ENCODE data around the gene SLC24A3. TPM values are rescaled to one million over a fixed set of nuclear protein-coding genes. Genes with fewer than 3 reads are reported as not detected.
"Not testable (repeated sequence)": the region's sequence is repeated elsewhere in the genome, so short reads cannot be mapped to it uniquely, and the experiment has no call there.

SLC24A3 gene
- total RNA-seq, 1 donor from 2014 or later = 17.8 TPM

DNA sequence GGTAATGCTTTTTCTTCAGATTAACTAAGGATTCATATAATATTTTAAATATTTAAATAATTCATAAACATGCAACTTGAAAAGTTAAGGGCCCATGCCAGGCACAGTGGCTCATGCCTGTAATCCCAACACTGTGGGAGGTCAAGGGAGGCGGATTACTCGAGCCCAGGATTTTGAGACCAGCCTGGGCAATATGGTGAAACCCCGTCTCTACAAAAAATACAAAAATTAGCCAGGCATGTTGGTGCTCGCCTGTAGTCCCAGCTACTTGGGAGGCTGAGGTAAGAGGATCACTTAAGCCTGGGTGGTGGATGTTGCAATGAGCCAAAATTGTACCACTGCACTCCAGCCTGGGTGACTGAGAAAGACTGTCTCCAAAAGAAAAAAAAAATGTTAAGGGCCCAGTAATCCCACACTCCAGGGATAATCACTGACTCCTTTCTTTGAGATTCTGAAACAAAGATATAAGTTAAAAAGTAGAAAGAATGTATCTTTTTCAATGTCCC is 537.7 kb downstream of the SLC24A3 start:
- no peak for DNase-seq

- no peak for DNase-seq
Observed at GRCh38 chr20:19750907-19751636, 538.6 kb downstream of the SLC24A3 start.

DNA sequence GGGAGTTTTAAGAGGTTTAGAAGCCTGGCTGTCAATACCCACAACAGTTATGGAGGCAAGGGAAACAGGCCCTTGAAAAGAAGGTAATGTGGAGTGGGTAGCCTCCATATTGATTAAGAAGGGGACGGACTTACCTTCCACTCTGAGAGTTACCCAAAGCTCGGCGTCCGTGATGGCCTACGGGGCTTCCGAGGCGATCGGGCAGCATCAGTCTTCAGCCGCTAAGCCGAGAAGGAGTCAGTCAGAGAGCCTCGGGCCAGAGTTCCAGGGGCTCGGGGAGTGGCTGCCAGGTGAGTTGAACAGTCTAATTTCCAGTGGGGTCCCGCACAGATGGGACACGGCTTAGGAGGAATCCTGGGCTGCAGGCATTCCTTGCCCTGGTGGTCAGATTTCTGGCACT is 541.8 kb downstream of the SLC24A3 start:
- DNase-seq = not testable (repeated sequence)

- DNase-seq = no peak
Observed at GRCh38 chr20:19756761-19757486, 544.5 kb downstream of the SLC24A3 start.

GRCh38 chr20:19757487-19758132 is 545.2 kb downstream of the SLC24A3 start:
- peak; percentile 49 for DNase-seq

DNA sequence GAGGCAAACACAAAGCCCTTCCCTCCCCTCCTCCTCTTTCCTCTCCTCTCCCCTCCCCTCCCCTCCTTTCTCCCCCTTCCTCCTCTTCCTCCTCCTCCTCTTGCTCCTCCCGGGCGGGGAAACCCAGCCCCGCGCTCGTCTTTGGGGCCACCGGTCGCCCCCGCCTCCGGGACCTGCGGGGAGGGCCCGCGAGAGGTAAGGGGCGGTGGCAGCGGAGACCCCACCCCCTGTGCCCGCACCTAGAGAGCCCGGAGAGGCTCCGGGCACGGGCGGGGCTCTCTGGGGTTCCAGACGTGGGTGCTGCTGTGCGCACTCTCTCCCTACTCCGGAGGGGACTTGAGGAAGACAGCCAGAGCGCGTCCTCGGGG is 545.7 kb downstream of the SLC24A3 start, which contains the start of gene RIN2:
Gene RIN2, plus strand, starts transcription at position 126 of the 368 bp plus-strand sequence. CDS start 131,344 bp downstream, outside the sequence.
- no peak for DNase-seq

DNA sequence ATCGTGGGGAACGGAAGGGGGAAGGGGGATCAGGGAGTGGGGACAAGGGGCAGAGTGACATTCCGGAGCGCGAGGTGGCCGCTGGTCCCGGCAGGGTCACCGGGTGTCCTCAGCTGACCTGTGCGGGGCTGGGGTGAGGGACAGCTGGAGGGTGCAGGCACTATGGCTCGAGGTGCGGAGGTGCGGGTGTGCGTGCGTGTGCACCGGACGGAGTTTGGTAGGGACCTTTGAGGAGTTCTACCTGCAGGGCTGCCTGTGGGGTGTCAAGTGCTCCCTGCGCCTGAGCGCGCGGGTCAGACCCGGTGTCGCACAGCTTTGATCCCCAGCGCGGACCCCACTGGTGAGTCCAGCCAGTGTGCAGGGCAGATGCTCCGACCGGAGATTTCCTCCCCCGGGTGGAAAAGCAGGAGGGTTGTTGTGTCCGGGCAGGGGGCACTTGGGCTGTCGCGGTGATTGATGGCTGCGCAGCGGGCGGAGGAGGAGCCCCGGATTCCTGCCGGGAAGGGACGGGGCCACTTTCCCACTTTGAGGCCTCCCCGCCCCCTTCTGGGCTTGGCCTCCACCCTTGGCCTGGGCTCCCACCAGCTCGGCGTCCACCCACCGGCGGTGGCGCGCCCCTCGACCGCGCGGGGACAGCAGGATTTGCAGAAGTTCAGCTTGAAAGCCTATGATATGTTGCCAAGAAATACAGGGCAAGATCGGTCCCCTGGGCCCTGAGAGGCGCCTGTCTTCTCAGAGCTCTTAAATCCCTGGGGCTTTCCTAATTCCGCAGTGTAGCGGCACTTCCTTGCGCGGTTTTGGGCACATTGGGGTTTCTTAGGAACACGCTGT is 546.3 kb downstream of the SLC24A3 start:
- DNase-seq = peak; percentile 37

DNA sequence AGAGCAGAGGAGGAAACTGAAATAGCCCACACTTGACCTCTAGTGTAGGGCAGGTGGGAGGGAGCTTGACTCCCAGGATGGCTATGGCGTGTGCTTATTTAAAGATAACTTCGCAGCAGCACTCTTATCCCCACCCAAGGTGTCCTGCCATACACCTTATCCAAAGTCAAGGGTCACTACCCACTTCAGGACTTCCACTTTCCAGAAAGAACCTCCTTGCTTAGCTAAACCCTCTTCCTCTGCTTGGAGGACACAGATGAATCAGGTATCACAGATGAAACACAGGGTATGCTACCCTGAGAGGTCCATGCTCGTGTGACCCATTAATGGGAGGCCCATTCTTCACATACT is 547.9 kb downstream of the SLC24A3 start:
- no peak for DNase-seq

- no peak for DNase-seq
Observed at GRCh38 chr20:19761326-19761725, 548.9 kb downstream of the SLC24A3 start.

DNA sequence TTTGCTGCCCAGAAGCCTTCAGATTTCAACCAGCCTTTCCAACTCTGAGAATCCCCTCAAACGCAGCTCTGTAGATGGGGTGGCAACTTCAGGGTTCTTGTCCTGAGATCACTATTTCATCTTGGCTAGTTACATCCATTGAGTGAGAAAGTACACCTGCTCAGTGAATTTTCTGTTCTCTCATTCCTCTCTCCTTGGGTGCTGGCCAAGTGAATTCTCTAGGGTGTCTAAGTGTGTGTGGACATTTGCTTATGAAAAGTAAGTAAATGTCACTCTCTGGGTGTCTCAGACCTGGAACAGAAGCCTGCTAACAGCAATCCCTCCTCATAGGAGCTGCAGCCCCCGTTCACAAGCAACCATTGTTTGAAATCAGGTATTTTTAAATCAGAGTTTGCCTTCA is 549.4 kb downstream of the SLC24A3 start:
- no peak for DNase-seq

DNA sequence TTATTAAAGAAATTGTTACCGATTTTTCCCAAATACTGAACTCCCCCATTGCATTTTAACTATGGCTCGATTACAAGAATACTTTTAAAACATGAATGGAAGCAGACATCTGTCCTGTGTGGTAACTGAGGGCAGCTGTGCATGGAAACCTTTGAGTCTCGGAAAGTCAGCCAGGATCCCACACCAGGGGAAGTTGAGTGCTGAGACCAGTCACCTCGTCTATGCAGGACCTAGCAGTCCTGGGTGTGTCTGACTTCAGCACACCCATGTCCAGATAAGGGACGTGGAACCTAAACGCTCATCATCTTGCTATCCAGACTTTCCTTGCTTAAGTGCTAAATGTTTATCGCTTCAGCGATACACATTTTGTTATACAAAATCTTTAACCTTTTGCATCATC is 551.8 kb downstream of the SLC24A3 start:
- DNase-seq = no peak

GRCh38 chr20:19765266-19765665 is 552.8 kb downstream of the SLC24A3 start:
- DNase-seq = no peak

DNA sequence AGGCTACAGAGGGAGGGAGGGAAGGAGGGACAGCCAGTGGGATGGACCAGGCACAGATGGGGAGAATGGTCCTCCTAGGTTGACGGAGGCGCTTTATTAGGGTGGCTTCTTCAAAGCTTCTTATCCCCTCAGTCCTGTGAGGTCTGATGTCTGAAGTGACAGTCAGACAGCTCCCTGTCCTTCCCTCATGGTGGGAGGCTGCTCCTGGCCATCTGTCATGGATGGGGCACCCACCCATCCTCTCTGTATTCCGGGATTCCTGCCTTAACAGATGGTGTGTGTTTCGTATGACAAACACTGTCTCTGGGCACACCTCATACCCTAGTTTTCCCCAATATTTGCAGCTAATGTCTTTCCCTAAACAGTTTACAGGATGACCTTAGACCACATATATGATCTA is 553.5 kb downstream of the SLC24A3 start:
- DNase-seq = no peak

DNA sequence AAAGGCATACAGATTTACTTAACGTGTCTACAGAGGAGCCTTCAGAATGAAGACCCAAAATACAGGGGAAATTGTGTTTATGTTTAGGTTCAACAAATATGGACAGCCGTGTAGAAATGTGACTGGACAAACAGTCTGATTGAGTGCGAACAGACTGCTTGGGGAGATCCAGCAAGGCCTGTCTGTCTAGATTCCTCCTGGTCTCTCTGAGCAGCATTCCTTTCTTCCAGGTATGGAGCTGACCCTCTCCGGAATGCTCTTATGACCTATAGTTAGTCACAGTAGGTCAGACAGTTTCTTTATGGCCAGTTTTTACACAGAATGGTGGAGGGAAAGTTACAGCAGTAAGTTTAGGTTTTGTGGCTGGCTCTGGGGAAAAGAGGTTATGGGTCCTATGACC is 554.6 kb downstream of the SLC24A3 start:
- DNase-seq = no peak

- DNase-seq = no peak
Observed at GRCh38 chr20:19768325-19768842, 555.9 kb downstream of the SLC24A3 start.

DNA sequence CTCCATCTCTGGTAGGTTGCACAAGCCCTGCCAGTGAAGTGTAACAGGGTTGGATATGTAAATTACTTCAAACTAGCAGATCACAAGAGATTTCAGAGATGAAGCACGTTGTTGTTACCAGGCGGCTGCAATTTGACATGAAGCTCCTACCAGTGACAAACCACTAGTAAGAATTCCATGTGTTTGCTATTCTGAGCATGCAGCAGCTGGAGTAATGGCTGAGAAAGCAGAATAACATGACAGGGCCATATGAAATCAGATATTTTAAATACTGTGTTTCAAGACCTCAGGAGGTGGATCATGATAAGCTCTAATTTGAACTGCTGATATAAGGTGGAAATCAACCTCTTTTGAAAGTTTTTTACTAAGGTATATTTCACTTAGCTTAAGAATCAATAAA is 557.1 kb downstream of the SLC24A3 start:
- DNase-seq = no peak

GRCh38 chr20:19770375-19770774 is 557.9 kb downstream of the SLC24A3 start:
- DNase-seq = no peak

- no peak for DNase-seq
Observed at GRCh38 chr20:19771031-19771430, 558.6 kb downstream of the SLC24A3 start.
